Measurements from ENCODE around the gene ARHGEF3.

DNA sequence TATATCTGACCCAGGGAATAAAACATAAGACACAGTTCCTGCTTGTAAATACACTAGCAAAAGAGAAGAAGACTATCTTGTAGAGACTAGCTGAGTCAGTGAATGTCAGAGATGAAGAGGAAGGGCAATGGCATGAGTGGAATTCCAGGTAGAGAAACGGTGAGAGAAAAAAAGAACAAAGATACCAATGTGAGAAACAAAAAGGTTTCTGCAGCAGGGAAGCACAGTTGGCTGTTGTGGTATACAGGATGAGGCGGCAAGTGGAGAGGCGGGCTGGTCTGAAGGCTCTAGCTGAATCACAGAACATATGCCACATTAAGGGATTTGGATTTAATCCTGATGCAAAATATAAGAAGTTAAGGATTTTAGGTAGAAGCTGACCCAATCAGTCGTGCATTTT, 101.6 kb downstream of the ARHGEF3 start:
- TF ChIP-seq, protein P1, sequence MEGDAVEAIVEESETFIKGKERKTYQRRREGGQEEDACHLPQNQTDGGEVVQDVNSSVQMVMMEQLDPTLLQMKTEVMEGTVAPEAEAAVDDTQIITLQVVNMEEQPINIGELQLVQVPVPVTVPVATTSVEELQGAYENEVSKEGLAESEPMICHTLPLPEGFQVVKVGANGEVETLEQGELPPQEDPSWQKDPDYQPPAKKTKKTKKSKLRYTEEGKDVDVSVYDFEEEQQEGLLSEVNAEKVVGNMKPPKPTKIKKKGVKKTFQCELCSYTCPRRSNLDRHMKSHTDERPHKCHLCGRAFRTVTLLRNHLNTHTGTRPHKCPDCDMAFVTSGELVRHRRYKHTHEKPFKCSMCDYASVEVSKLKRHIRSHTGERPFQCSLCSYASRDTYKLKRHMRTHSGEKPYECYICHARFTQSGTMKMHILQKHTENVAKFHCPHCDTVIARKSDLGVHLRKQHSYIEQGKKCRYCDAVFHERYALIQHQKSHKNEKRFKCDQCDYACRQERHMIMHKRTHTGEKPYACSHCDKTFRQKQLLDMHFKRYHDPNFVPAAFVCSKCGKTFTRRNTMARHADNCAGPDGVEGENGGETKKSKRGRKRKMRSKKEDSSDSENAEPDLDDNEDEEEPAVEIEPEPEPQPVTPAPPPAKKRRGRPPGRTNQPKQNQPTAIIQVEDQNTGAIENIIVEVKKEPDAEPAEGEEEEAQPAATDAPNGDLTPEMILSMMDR (IDR thresholded peaks at IDR 0.05; ENCODE audit: poor library complexity), result no peak
- no peak for TF ChIP-seq EZH2phosphoT487 (IDR thresholded peaks at IDR 0.05; ENCODE audit: low read depth, severe bottlenecking, unreplicated experiment)
